ENCODE measurements around the gene ZMAT2. TPM values are rescaled to one million over a fixed set of nuclear protein-coding genes. Genes with fewer than 3 reads are reported as not detected.
"Not testable (repeated sequence)": the region's sequence is repeated elsewhere in the genome, so short reads cannot be mapped to it uniquely, and the experiment has no call there.

ZMAT2 gene, protein sequence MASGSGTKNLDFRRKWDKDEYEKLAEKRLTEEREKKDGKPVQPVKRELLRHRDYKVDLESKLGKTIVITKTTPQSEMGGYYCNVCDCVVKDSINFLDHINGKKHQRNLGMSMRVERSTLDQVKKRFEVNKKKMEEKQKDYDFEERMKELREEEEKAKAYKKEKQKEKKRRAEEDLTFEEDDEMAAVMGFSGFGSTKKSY
- total RNA-seq: 10 to 100 TPM; 47.6 to 50.1 TPM

DNA sequence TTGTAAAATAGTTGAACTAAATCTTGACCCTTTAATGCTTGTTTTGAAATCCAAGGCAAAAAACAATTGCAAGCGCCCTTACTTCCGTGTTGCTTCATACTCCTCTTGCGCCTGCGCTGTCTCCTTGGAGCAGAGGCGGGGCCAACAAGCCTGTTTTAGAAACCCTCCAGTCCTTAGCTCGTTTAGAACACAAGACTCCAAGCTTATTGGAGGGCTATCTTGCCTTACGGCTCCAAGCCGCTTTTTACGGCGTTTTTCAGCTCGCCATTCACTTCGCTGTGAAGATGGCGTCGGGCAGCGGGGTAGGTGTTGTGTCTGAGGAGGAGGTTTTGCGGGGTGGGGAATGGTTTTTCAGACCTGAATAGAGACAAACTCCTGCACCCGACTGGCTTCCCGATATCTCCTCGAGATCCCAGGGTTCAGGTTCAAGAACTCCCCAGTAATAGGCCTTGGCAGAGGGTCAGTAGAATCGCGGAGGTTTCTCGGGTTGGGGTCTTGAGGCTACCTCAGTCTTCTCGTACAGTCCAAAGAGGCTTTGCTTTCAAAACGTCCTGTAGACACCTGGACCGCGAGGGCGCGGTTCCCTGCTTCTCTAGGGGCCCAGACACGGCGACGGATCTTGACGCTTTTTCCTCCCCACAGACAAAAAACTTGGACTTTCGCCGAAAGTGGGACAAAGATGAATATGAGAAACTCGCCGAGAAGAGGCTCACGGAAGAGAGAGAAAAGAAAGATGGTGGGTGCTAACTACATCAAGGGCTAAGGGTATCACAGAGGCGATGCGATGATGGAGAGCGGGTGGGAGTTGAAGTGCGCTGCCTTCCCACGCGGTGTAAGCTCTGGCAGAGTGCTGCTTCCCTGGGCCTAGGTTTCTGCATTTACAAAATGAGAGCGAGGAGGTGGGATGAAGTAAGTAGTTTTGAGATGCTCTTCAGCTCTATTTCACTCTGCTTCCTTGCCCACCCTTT lies at the start of gene ZMAT2:
Gene ZMAT2, plus strand, starts transcription at position 271 of the 968 bp plus-strand sequence. Its CDS starts 14 bp downstream, at position 285.
- Mint-ChIP-seq H3K27me3 (no peaks in the 10 kb centered on the region), H3K4me1 (ENCODE audit: low read depth) (peaks cover 16% of the 10 kb centered on the region), H3K36me3 (ENCODE audit: low read depth) (peaks cover 69% of the 10 kb centered on the region), H3K27ac (peak within 1 kb of the TSS; percentile 94), H3K9me3 (no peaks in the 10 kb centered on the region), H3K4me3 (peak within 1 kb of the TSS; percentile 92)
- ChIA-PET POLR2A (interaction anchor here (1.2 to 1.9 kb wide), 3 partner anchors 9 to 61 kb away, joined by 4 to 7 read pairs (median 6); partner anchors contain the start of genes HARS1, HARS2 and TMCO6), CTCF (interaction anchor here (0.9 to 1.2 kb wide), 5 partner anchors 9 to 53 kb away, joined by 3 to 10 read pairs (median 4); partner anchors contain the start of genes HARS1, HARS2, IK and NDUFA2)
- DNase-seq: peak; percentile 98
- ATAC-seq: peak; percentile 100
- intact Hi-C loops (cut with micrococcal nuclease): loop anchor here (10.0 kb wide), 1 partner anchor 136 kb away; the partner anchor contains the start of genes APBB3 and SLC35A4
- TF ChIP-seq, protein P1, sequence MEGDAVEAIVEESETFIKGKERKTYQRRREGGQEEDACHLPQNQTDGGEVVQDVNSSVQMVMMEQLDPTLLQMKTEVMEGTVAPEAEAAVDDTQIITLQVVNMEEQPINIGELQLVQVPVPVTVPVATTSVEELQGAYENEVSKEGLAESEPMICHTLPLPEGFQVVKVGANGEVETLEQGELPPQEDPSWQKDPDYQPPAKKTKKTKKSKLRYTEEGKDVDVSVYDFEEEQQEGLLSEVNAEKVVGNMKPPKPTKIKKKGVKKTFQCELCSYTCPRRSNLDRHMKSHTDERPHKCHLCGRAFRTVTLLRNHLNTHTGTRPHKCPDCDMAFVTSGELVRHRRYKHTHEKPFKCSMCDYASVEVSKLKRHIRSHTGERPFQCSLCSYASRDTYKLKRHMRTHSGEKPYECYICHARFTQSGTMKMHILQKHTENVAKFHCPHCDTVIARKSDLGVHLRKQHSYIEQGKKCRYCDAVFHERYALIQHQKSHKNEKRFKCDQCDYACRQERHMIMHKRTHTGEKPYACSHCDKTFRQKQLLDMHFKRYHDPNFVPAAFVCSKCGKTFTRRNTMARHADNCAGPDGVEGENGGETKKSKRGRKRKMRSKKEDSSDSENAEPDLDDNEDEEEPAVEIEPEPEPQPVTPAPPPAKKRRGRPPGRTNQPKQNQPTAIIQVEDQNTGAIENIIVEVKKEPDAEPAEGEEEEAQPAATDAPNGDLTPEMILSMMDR (IDR thresholded peaks at IDR 0.05): no peak

DNA sequence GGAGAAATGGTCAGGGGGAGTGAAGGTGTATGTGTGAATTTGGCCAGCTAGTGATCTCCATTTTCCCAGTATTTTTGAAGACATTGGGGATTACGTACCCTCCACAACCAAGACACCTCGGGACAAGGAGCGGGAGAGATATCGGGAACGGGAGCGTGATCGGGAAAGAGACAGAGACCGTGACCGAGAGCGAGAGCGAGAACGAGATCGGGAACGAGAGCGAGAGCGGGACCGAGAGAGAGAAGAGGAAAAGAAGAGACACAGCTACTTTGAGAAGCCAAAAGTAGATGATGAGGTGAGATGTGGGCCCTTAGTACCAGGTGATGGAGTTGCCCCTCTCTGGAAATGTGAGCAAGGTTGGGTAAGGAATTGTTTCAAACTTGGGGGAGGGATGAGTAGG lies 41.4 kb upstream of the ZMAT2 start:
- POLR2A ChIA-PET: interaction anchor here (0.5 to 1.0 kb wide), 3 partner anchors 32 to 266 kb away, joined by 3 read pairs; partner anchors contain the start of genes HARS1 and HARS2
- TF ChIP-seq, protein P1 (IDR thresholded peaks at IDR 0.05): no peak
- Mint-ChIP-seq H3K27ac (no peak overlapping the region), H3K4me3 (no peak overlapping the region), H3K9me3 (no peaks in the 10 kb centered on the region), H3K4me1 (ENCODE audit: low read depth) (peaks cover 4% of the 10 kb centered on the region), H3K27me3 (no peaks in the 10 kb centered on the region), H3K36me3 (ENCODE audit: low read depth) (peaks cover 59% of the 10 kb centered on the region)
- CTCF ChIA-PET: interaction anchor here (0.7 kb wide), 1 partner anchor 12 kb away, joined by 3 read pairs; the partner anchor contains the start of genes IK and NDUFA2
- intact Hi-C loops (cut with micrococcal nuclease): no loop called here
- DNase-seq: no peak
- no peak for ATAC-seq

DNA sequence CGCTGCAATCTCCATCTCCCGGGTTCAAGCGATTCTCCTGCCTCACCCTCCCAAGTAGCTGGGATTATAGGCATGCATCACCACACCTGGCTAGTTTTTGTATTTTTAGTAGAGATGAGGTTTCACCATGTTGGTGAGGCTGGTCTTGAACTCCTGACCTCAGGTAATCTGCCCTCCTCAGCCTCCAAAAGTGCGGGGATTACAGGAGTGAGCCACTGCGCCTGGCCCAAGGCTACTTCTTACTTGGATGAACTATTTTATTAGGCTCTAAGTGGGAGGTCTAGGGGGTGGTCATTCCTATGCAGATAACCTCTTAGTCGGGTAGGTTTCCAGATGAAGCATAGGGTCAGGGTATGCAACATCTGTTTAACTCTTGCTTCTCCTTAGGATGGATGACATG lies 39.9 kb upstream of the ZMAT2 start:
- CTCF ChIA-PET; intact Hi-C loops (cut with micrococcal nuclease); H3K4me1 Mint-ChIP-seq (ENCODE audit: low read depth); DNase-seq; H3K27me3 Mint-ChIP-seq; ATAC-seq; POLR2A ChIA-PET; H3K4me3 Mint-ChIP-seq; H3K9me3 Mint-ChIP-seq; H3K27ac Mint-ChIP-seq: not testable (repeated sequence)
- peaks cover 55% of the 10 kb centered on the region for H3K36me3 Mint-ChIP-seq (ENCODE audit: low read depth)

DNA sequence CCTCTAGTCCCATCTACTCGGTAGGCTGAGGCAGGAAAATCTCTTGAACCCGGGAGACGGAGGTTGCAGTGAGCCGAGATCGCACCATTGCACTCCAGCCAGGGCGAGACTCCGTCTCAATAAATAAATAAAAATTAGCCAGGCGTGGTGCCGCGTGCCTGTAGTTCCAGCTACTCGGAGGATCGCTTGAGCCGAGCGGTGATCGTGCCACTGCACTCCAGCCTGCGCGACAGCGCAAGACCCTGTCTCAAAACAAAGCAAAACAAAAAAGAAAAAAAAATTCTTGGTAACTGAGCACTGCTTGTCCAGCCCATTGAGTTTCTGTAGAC lies 36.3 kb upstream of the ZMAT2 start:
- POLR2A ChIA-PET: interaction anchor here (1.0 to 5.5 kb wide), 10 partner anchors 10 to 263 kb away, joined by 3 to 37 read pairs (median 4); partner anchors contain the start of genes EIF4EBP3, HARS1, HARS2 and IK
- CTCF ChIA-PET: interaction anchor here (1.1 to 1.9 kb wide), 2 partner anchors 8 to 16 kb away, joined by 3 to 4 read pairs; partner anchors contain the start of genes IK and NDUFA2
- intact Hi-C loops (cut with micrococcal nuclease): no loop called here

More for the DNA sequence above, 36.3 kb upstream of the ZMAT2 start:
- H3K9me3 Mint-ChIP-seq: no peaks in the 10 kb centered on the region
- no peak for ATAC-seq
- no peak for DNase-seq
- no peaks in the 10 kb centered on the region for H3K27me3 Mint-ChIP-seq
- peaks cover 72% of the 10 kb centered on the region for H3K36me3 Mint-ChIP-seq (ENCODE audit: low read depth)
- peak overlapping the region; percentile 95 for H3K27ac Mint-ChIP-seq
- H3K4me3 Mint-ChIP-seq: peak overlapping the region; percentile 99
- TF ChIP-seq, protein P1 (IDR thresholded peaks at IDR 0.05): no peak
- peaks cover 26% of the 10 kb centered on the region for H3K4me1 Mint-ChIP-seq (ENCODE audit: low read depth)
